Measurements from ENCODE around the gene MYG1.

Gene MYG1

DNA sequence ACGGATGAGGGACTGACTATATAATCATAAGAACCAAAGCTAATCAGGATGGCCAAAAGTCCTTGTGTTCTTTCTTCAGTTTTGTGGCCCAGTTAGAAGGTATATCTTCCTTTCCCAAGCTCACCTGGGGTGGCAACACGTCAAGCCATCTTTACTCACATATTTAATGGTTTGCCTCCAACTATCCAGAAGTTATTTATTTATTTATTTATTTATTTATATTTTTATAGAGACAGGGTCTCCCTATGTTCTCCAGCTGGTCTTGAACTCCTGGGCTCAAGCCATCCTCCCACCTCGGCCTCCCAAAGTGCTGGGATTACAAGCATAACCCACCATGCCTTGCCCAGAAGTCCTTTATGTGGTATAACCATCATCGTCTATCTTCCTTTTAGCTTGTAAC, 48.4 kb downstream of the MYG1 start:
- no peaks in the 10 kb centered on the region for H3K36me3 ChIP-seq (ENCODE audit: control insufficient read depth in 5 of 5, insufficient read depth in 5 of 5, low read length in 5 of 5)
- no peak overlapping the region for H3K27ac ChIP-seq (ENCODE audit: low read depth, low read length)
- H3K4me3 ChIP-seq (ENCODE audit: low read depth in 1 of 5, low read length in 5 of 5): no peak overlapping the region
- H3K9me3 ChIP-seq (ENCODE audit: control insufficient read depth in 5 of 5, low read length in 5 of 5): no peaks in the 10 kb centered on the region
- H3K4me1 ChIP-seq (ENCODE audit: control insufficient read depth in 5 of 5, insufficient read depth in 5 of 5, low read length in 5 of 5): peaks cover 4 to 34% (median 26%) of the 10 kb centered on the region in 5 donors
- H3K27me3 ChIP-seq (ENCODE audit: control insufficient read depth in 5 of 5, insufficient read depth in 4 of 5, low read length in 5 of 5): no peaks in the 10 kb centered on the region
- no peak overlapping the region for H3K9ac ChIP-seq (ENCODE audit: low read length in 5 of 5)

DNA sequence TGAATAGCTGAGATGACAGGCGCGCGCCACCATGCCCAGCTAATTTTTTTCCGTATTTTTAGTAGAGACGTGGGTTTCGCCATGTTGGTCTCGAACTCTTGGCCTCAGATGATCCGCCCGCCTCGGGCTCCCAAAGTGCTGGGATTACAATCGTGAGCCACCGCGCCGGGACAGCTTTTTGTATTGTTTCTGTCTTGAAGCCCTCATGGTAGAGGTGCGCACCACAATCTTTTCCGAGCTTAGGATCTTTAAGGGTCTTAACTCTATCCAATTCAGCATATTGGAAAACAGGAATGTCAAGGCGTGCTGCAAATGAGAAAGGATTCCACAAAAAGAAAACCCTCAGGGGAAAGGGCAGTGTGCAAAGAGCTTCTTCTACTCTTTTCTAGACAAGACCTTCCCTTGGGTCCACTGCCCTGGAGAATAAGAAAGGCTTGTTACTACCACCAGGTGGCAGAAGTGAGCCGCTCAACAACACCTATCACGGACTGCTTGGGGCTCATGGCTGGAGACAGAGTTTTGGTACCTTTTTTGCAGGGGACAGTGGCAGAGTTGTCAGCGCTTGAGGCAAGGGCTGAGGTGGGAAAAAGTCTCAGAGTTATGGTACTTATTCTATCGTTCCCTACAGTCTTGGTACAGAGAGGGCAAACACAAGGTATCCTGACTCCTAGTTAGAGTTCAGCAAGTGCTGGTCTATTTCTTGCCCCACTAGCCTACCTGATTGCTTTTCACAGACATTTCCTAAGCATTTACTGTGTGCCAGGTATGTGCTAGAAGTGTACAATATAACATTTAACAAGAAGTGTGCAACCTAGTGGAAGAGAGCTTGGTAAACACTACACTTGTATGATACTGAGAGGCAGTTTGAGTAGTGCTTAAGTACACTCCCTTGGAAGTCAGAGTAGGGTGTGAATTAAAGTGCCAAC, 53.1 kb downstream of the MYG1 start:
- peaks cover 0 to 12% (median 5%) of the 10 kb centered on the region in 5 donors for H3K4me1 ChIP-seq (ENCODE audit: control insufficient read depth in 5 of 5, insufficient read depth in 5 of 5, low read length in 5 of 5)
- peak overlapping the region in 1 of 5 donors; percentile 11 for H3K9ac ChIP-seq (ENCODE audit: low read length in 5 of 5)
- H3K36me3 ChIP-seq (ENCODE audit: control insufficient read depth in 5 of 5, insufficient read depth in 5 of 5, low read length in 5 of 5): no peaks in the 10 kb centered on the region
- H3K4me3 ChIP-seq (ENCODE audit: low read depth in 1 of 5, low read length in 5 of 5): no peak overlapping the region
- no peaks in the 10 kb centered on the region for H3K9me3 ChIP-seq (ENCODE audit: control insufficient read depth in 5 of 5, low read length in 5 of 5)
- no peaks in the 10 kb centered on the region for H3K27me3 ChIP-seq (ENCODE audit: control insufficient read depth in 5 of 5, insufficient read depth in 4 of 5, low read length in 5 of 5)
- no peak overlapping the region for H3K27ac ChIP-seq (ENCODE audit: low read depth, low read length)

DNA sequence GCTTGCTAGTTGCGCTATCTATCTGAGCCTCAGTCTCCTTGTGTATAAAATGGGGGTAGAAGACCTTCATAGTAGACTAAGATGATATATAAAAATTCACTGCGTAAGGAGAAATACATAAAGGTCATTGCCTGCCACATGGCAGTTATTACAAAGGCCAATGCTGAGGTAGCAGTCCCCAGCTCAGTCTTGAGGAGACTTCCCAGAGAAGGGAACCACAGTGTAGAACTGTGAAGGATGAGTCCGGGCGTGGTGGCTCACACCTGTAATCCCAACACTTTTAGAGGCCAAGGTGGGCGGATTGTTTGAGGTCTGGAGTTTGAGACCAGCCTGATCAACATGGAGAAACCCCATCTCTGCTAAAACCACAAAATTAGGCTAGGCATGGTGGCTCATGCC, 53.8 kb downstream of the MYG1 start:
- Histone ChIP-seq H3K4me1 (ENCODE audit: control insufficient read depth in 5 of 5, insufficient read depth in 5 of 5, low read length in 5 of 5) (peaks cover 0 to 12% (median 5%) of the 10 kb centered on the region in 5 donors), H3K27me3 (ENCODE audit: control insufficient read depth in 5 of 5, insufficient read depth in 4 of 5, low read length in 5 of 5) (no peaks in the 10 kb centered on the region), H3K9me3 (ENCODE audit: control insufficient read depth in 5 of 5, low read length in 5 of 5) (no peaks in the 10 kb centered on the region), H3K27ac (ENCODE audit: low read depth, low read length) (no peak overlapping the region), H3K4me3 (ENCODE audit: low read depth in 1 of 5, low read length in 5 of 5) (no peak overlapping the region), H3K36me3 (ENCODE audit: control insufficient read depth in 5 of 5, insufficient read depth in 5 of 5, low read length in 5 of 5) (no peaks in the 10 kb centered on the region), H3K9ac (ENCODE audit: low read length in 5 of 5) (no peak overlapping the region)

DNA sequence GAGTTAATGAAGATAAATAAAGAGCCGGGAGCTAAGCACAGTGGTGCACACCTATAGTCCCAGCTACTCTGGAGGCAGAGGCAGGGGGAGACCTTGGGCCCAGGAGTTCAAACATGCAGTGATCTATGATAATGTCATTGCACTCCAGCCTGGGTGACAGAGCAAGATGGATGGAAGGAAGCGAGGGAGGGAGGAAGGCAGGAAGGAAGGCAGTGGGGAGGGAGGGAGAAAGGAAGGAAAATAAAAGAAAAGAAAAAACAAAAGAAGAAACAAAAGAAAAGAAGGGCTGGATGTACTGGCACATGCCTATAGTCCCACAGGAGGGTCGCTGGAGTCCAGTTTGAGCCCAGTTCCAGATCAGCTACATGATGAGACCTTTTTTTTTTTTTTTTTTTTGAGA, 55.6 kb downstream of the MYG1 start:
- Histone ChIP-seq H3K27ac (ENCODE audit: low read depth, low read length) (no peak overlapping the region), H3K27me3 (ENCODE audit: control insufficient read depth in 5 of 5, insufficient read depth in 4 of 5, low read length in 5 of 5) (no peaks in the 10 kb centered on the region), H3K9me3 (ENCODE audit: control insufficient read depth in 5 of 5, low read length in 5 of 5) (no peaks in the 10 kb centered on the region), H3K4me1 (ENCODE audit: control insufficient read depth in 5 of 5, insufficient read depth in 5 of 5, low read length in 5 of 5) (peaks cover 0 to 10% (median 5%) of the 10 kb centered on the region in 5 donors), H3K36me3 (ENCODE audit: control insufficient read depth in 5 of 5, insufficient read depth in 5 of 5, low read length in 5 of 5) (no peaks in the 10 kb centered on the region), H3K4me3 (ENCODE audit: low read depth in 1 of 5, low read length in 5 of 5) (no peak overlapping the region), H3K9ac (ENCODE audit: low read length in 5 of 5) (no peak overlapping the region)
